ENCODE measurements around the gene SPOPL. TPM values are rescaled to one million over a fixed set of nuclear protein-coding genes. Genes with fewer than 3 reads are reported as not detected.
"Not testable (repeated sequence)": the region's sequence is repeated elsewhere in the genome, so short reads cannot be mapped to it uniquely, and the experiment has no call there.

SPOPL gene
- 17.5 and 17.9 TPM in 2 replicates for total RNA-seq

DNA sequence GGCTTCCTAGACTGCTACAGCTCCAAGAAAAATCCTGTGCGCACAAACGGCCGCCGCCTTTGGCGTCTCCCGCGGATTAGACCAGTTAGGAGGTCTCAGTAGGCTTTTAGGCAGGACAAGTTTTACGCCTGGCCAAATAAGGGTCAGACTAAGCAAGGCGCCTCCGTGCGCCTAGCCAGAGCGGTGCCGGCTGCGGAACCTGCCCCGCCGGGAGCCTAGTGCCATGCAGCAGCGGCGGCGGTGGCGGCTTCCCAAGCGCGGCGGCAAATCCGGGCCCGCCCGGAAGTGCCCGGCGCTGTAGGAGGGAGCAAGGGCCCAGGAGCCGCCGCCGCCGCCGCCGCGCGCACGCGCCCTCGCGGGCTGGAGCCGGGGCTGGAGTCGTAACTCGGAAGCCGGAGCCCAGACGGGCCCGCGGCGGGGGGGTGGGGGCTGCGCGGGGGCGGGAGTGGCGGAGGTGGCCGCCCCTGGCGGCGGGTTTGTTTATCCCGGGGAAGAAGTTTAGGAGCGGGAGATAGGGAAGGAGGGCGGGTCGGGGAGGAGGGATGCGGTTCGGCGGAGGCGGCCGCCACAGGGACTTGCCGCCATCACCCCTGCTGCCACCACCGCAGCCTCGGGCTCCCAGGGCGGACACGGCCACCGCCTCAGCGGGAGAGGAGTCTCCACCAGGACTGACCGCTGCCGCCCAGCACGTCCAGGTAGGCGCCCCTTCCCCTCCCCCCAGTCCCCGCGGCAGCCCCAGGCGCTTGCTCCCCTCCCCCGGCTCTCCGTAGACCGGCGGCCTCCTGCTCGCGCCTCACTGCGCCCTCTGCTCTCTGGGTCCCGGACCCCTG lies at the start of gene SPOPL:
SPOPL (plus strand) TSS at position 346 of the 830 bp plus-strand sequence. CDS start 48,447 bp downstream, outside the sequence.
- DNase-seq (ENCODE audit: low read depth, low spot score) = peak; percentile 37

GRCh38 chr2:138452324-138452723 lies 49.2 kb upstream of the SPOPL start:
- no peak for DNase-seq (ENCODE audit: low read depth, low spot score)

GRCh38 chr2:138453815-138454214 lies 47.8 kb upstream of the SPOPL start:
- DNase-seq (ENCODE audit: low read depth, low spot score) = no peak

DNA sequence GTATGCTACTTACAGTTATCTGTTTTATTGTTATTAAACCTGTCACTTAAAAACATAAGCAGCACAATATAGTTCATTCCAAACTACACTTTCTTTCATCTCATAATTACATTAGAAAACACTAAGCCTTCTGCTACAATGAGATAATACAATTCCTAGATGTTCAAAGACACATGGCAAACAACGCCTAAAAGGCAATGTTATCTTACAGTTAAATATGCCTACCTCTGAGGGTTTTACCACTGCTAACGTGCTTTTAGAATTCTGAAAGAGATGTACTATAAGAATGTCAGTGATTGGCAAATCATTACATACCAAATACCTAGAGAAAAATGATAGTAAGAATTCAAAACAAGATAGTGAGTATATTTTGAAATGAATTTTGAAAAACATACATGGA lies 46.8 kb upstream of the SPOPL start:
- DNase-seq (ENCODE audit: low read depth, low spot score) = no peak

- DNase-seq (ENCODE audit: low read depth, low spot score) = no peak
Measured at GRCh38 chr2:138455275-138455674, 46.3 kb upstream of the SPOPL start.

DNA sequence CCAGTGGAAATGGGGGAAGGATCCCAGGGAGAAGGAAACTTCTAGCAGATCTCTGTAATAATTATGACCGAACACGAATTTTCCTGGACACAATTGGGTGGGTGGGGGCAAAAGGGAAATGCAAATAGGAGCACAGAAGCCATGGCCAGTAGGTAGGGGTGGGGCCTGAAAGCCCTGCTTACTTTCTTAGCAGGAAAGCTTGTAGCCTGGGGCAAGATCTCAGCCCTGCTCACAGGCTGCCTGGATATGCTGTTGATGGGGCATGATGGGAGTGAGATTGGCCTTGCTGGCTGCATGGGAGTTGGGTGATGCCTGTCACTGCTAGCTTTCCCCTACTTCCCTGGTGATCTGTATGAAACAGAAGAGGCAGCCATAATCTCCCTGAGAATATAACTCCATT lies 45.9 kb upstream of the SPOPL start:
- DNase-seq (ENCODE audit: low read depth, low spot score) = no peak

DNA sequence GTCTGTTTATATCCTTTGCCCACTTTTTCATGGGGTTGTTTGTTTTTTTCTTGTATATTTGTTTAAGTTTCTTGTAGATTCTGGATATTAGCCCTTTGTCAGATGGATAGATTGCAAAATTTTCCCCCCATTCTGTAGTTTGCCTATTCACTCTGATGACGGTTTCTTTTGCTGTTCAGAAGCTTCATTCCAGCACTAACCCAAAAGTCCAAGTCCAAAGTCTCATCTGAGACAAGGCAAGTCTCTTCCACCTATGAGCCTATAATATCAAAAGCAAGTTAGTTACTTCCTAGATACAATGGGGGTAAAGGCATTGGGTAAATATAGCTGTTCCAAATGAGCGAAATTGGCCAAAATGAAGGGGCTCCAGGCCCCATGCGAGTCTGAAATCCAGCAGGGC lies 38.9 kb upstream of the SPOPL start:
- not testable (repeated sequence) for DNase-seq (ENCODE audit: low read depth, low spot score)

GRCh38 chr2:138468617-138469016 lies 33.0 kb upstream of the SPOPL start:
- no peak for DNase-seq (ENCODE audit: low read depth, low spot score)

DNA sequence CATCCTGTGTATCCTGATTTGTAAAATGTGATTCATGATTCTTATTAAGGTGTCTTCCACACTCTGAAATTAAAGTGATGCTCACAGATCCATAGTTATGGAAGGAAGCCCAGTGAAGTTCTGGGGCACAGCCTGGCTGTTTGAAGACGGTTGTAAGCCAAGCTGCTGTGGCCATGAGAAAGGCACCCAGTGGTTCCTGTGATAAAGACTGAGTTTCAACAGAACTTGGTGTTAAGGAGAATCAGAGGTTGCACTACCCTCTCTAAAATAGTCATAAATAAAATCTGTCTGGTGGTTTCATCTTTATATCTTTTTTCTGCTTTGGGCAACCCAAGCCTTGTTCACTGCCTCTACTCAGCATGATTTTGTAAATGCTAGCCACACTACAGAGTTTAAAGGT lies 32.2 kb upstream of the SPOPL start:
- DNase-seq (ENCODE audit: low read depth, low spot score) = no peak

- DNase-seq (ENCODE audit: low read depth, low spot score) = no peak
Measured at GRCh38 chr2:138470941-138471340, 30.6 kb upstream of the SPOPL start.

DNA sequence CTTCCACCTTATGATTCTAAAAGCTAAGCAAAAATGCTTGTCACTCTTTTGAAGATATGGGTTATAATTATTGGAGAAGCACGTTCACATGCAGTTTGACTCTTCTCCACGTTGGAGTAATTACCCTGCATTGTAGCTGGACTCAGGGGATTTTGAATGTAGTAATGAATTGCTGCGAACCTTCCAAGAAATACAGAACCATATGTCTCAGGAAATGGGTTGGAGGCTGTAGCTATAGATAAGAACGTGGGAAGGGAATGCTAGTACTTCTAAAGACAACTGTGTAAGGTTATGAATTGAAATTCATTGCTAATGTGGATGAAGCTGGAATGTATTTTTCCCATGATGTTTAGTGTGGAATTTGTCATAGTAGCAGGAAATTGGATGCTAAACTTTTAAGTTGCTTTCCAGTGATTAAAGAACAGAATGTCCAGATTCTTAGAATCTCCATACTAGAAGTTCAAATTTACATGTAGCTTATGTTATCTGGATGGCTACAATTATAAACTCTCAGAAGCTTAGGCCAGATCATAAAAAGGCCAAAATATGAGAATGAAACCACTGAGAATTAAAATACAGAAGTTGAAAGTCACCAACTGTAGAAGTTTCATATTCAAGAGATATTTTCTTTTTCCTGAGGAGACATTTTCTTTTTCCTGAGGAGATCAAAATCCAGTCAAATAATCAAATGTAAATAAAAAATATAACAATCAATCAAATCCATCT lies 27.3 kb upstream of the SPOPL start:
- peak; percentile 91 for DNase-seq (ENCODE audit: low read depth, low spot score)

GRCh38 chr2:138475277-138475776 lies 26.2 kb upstream of the SPOPL start:
- peak; percentile 5 for DNase-seq (ENCODE audit: low read depth, low spot score)

DNA sequence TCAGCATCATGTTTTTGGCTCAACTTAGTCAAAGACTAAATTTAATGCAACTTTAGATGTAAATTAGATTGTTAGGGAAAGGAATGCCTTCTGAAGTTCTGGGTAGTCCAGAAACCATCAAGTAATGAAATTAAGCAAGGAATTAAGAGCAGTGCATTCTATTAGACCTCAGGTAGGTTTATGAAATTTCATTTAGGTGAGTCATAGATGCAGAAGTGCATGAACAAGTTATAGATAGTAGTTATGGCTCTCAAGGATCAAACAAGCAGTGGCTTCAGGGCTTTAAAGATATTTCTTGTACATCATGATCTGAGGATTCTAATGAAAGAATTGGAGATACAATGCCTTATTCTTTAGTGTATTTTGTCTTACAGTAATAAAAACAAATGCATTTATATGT lies 25.4 kb upstream of the SPOPL start:
- no peak for DNase-seq (ENCODE audit: low read depth, low spot score)

DNA sequence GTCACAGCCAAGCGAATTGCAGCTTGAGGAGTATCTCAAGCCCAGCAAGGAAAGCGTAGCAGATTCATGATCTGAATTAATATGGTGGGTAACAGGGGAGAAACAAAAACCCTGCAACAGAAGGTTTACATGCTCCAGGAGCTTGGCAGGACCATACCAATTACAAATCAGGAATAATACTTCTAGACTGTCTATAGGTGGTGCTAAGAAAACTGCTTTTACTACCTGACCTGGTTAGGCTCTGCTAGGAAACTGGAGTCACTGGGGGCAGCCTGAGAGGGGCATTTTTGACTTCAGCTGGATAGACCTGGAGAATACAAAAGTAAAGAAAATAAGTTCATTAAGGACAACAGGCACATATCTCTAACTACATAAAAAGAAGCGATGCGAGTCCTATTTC lies 24.6 kb upstream of the SPOPL start:
- DNase-seq (ENCODE audit: low read depth, low spot score) = no peak

GRCh38 chr2:138482796-138483195 lies 18.8 kb upstream of the SPOPL start:
- DNase-seq (ENCODE audit: low read depth, low spot score) = not testable (repeated sequence)

DNA sequence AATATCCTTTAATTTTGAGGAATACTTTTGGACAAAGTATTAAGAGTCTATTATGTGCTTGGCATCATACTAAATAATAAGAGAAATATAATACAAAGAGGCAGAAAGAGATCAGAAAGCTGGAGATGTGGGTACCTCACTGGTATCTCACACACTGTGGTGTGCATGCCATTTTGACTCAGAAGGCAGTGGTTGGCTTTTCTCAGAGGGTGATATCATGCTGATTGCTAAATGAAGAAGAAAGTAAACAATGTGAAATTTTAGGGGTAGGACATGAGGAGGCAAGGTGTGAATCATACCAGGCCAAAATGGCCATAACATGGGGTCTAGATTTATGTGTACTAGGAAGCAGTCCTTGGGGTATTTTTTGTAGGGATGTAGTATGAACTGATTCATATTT lies 16.6 kb upstream of the SPOPL start:
- DNase-seq (ENCODE audit: low read depth, low spot score) = no peak

GRCh38 chr2:138486363-138487198 lies 15.0 kb upstream of the SPOPL start:
- DNase-seq (ENCODE audit: low read depth, low spot score) = no peak

- no peak for DNase-seq (ENCODE audit: low read depth, low spot score)
Measured at GRCh38 chr2:138490673-138491494, 10.7 kb upstream of the SPOPL start.

GRCh38 chr2:138491495-138491862 lies 10.1 kb upstream of the SPOPL start:
- no peak for DNase-seq (ENCODE audit: low read depth, low spot score)

DNA sequence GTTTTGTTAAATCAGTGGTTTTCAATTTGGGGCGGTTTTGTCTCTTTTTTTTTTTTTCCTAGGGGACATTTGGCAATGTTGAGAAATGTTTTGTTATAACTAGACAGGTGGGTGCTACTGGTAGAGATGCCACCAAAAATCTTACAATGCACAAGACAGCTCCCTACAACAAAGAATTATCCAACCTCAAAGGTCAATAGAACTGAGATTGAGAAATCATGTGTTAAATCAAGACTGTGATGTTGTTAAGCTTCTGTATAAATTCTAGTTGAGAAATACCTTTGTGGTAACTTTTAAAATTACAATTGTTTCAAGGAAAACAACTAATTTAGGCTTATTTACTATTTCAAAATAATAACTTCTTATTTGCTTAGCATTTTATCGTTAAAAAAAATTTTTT lies 9.4 kb upstream of the SPOPL start:
- DNase-seq (ENCODE audit: low read depth, low spot score) = no peak

GRCh38 chr2:138493334-138493733 lies 8.2 kb upstream of the SPOPL start:
- no peak for DNase-seq (ENCODE audit: low read depth, low spot score)
